GM10847 (cell line): ENCODE results near the gene RASSF4.

Experiments used
- POLR2A ChIP-seq: IDR thresholded peaks from 2 replicates; pipeline ENCODE4 v1.6.1; 2011; ENCODE audit not compliant: insufficient read length; ENCODE audit errors: extremely low read depth

Gene RASSF4

GRCh38 chr10:44963772-44964633 lies 4.4 kb downstream of the RASSF4 start:
- TF ChIP-seq POLR2A, result no peak

GRCh38 chr10:44965104-44965503 lies 5.5 kb downstream of the RASSF4 start:
- no peak for TF ChIP-seq POLR2A

GRCh38 chr10:44965651-44966097 lies 6.1 kb downstream of the RASSF4 start:
- TF ChIP-seq POLR2A, result no peak

GRCh38 chr10:44966129-44966815 lies 6.7 kb downstream of the RASSF4 start:
- no peak for TF ChIP-seq POLR2A

GRCh38 chr10:44966816-44967509 lies 7.4 kb downstream of the RASSF4 start:
- no peak for TF ChIP-seq POLR2A

GRCh38 chr10:44967616-44968015 lies 8.0 kb downstream of the RASSF4 start:
- no peak for TF ChIP-seq POLR2A

GRCh38 chr10:44968091-44968490 lies 8.5 kb downstream of the RASSF4 start:
- no peak for TF ChIP-seq POLR2A

- no peak for TF ChIP-seq POLR2A
These were observed 9.1 kb downstream of the RASSF4 start for GRCh38 chr10:44968500-44969400.

GRCh38 chr10:44969854-44970253 lies 10.3 kb downstream of the RASSF4 start:
- no peak for TF ChIP-seq POLR2A

- no peak for TF ChIP-seq POLR2A
These were observed 11.3 kb downstream of the RASSF4 start for GRCh38 chr10:44970812-44971395.

- TF ChIP-seq POLR2A, result no peak
These were observed 11.8 kb downstream of the RASSF4 start for GRCh38 chr10:44971434-44971833.

GRCh38 chr10:44971935-44972757 lies 12.5 kb downstream of the RASSF4 start:
- TF ChIP-seq POLR2A, result no peak

GRCh38 chr10:44972874-44973306 lies 13.3 kb downstream of the RASSF4 start:
- TF ChIP-seq POLR2A, result no peak
